ENCODE results near the gene TULP4.

The TULP4 gene

DNA sequence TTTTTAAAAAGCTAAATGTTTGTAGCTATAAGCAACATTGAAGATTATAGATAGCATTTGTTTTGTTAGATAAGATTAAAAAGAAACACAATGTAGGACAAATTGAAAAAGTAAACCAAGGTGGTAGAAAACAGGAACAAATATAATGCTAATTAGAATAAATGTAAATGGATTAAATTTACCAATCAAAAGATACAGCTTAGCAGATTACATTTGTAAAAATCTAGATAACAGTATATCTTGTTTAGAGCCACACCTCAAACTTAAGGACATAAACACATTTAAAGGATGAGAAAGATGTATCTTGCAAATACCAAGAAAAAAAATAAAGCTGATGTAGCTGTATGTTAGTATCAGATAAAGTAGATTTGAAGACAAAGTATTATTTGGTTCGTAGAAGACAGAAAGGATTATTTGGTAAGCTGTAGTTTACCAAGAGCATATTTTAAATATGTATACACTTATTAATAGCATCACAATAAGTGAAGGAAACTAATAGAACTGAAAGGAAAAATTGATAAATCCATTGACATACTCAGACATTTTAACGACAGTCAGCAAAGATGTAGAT lies 107.2 kb downstream of the TULP4 start:
- TF ChIP-seq, protein P1, sequence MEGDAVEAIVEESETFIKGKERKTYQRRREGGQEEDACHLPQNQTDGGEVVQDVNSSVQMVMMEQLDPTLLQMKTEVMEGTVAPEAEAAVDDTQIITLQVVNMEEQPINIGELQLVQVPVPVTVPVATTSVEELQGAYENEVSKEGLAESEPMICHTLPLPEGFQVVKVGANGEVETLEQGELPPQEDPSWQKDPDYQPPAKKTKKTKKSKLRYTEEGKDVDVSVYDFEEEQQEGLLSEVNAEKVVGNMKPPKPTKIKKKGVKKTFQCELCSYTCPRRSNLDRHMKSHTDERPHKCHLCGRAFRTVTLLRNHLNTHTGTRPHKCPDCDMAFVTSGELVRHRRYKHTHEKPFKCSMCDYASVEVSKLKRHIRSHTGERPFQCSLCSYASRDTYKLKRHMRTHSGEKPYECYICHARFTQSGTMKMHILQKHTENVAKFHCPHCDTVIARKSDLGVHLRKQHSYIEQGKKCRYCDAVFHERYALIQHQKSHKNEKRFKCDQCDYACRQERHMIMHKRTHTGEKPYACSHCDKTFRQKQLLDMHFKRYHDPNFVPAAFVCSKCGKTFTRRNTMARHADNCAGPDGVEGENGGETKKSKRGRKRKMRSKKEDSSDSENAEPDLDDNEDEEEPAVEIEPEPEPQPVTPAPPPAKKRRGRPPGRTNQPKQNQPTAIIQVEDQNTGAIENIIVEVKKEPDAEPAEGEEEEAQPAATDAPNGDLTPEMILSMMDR (IDR thresholded peaks at IDR 0.05; ENCODE audit: insufficient read depth, low read depth, low read length, missing control alignments): no peak
- no peak for DNase-seq (ENCODE audit: low read depth)
- no peak overlapping the region for H3K4me3 ChIP-seq (ENCODE audit: low read depth, low read length)

DNA sequence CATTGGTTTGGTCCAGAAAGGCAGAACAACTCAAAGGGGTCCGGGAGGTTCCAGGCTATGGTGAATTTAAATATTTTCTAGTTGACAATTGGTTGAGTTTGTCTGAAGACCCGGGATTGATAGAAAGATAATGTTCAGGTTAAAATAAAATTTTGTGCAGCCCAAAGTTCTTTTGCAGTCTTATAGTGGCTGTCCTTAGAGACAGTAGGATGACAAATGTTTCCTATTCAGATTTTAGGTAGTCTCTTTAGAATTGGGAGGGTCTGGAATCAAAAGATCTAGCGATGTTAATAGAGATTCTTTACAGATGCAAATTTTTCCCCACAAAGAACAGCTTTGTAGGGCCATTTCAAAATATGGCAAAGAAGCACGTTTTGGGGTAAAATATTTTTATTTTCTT lies 109.1 kb downstream of the TULP4 start:
- TF ChIP-seq, protein P1 (IDR thresholded peaks at IDR 0.05; ENCODE audit: insufficient read depth, low read depth, low read length, missing control alignments): no peak
- H3K4me3 ChIP-seq (ENCODE audit: low read depth, low read length): no peak overlapping the region
- DNase-seq (ENCODE audit: low read depth): no peak

DNA sequence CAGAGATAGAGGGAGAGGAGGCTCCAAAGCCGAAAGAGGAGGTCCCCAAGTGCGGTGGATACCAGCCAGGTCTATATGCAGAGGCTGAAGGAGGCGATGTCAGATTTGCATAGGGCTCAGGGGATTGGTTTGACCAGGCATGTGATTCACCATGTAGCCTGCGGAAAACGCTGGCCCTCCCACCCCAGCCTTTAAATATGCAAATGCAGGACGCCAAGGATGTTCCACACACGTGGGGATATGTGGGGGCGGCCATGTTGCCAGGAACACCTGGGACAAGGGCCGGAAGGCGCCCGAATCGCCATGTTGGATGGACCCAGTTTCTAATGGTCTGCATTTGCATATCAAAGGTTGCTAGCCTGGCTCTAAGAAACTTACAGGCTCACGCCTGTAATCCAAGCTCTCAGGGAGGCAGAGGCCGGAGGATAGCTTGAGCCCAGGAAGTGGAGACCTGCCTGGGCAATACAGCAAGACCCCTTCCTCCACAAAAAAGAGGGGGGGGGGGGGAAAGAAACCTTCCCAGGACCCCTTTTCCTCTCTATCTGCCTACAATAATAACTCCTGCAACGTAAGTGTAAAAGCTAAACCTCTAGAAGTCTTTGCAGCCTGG lies 110.5 kb downstream of the TULP4 start:
- no peak overlapping the region for H3K4me3 ChIP-seq (ENCODE audit: low read depth, low read length)
- no peak for DNase-seq (ENCODE audit: low read depth)

DNA sequence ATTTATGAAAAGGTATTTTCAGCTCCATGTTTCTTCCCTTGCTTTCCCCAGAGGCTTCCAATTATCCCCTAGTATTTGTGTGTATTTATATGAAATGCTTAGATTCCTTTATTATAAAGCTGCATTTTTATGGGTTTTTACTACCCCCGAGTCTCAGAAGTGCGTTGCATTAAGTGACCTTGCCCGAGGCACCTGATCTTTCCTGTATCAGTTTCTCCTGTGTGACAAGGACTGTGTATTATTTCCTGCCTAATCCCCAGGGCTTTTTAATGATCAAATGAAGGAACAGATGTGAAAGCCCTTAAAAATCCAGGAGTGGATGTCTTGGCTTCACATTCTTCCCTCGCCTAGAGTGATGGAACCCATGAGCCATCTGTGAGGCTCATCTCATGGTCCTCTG lies 118.8 kb downstream of the TULP4 start:
- no peak overlapping the region for H3K4me3 ChIP-seq (ENCODE audit: low read depth, low read length)
- TF ChIP-seq, protein P1 (IDR thresholded peaks at IDR 0.05; ENCODE audit: insufficient read depth, low read depth, low read length, missing control alignments): no peak
- DNase-seq (ENCODE audit: low read depth): no peak

More for the DNA sequence above, 110.5 kb downstream of the TULP4 start:
- TF ChIP-seq, protein P1 (IDR thresholded peaks at IDR 0.05; ENCODE audit: insufficient read depth, low read depth, low read length, missing control alignments): no peak

DNA sequence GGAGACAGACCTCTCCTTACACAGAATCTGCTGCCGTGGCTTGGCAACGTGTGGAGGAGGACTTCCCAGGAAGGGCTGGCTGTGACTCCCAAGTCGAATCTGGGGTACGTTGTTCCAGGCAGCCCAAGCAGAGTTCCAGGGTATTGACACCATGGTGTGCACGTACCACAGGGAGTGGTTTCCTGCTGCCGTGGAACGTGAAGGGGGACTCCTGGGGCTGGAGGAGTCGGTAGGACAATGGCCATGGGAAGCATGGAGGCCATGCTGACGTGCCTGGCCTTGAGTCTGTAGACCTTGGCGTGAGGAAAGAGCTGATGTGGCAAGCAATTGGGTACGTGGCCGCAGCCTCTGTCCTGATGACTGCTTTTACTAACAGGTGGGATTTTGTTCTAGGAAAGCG lies 119.3 kb downstream of the TULP4 start:
- TF ChIP-seq, protein P1 (IDR thresholded peaks at IDR 0.05; ENCODE audit: insufficient read depth, low read depth, low read length, missing control alignments): no peak

DNA sequence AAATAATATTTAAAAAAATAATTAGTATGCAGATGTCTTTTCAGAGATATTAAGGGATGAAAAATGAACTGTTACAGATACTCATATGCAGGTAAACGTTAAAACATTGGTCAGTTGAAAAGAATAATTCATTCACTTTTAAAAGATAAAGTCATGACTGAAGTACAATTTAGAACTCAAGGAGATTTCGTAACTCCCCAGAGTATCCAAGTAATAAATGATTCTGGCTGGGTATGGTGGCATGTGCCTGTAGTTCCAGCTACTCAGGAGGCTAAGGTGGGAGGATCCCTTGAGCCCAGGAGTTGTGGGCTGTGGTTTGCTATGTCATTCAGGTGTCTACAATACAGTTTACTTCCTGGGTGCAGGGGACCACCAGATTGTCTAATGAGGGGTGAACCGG lies 125.3 kb downstream of the TULP4 start:
- no peak overlapping the region for H3K4me3 ChIP-seq (ENCODE audit: low read depth, low read length)
- no peak for DNase-seq (ENCODE audit: low read depth)
- TF ChIP-seq, protein P1 (IDR thresholded peaks at IDR 0.05; ENCODE audit: insufficient read depth, low read depth, low read length, missing control alignments): no peak

More for the DNA sequence above, 119.3 kb downstream of the TULP4 start:
- H3K4me3 ChIP-seq (ENCODE audit: low read depth, low read length): no peak overlapping the region
- DNase-seq (ENCODE audit: low read depth): no peak

DNA sequence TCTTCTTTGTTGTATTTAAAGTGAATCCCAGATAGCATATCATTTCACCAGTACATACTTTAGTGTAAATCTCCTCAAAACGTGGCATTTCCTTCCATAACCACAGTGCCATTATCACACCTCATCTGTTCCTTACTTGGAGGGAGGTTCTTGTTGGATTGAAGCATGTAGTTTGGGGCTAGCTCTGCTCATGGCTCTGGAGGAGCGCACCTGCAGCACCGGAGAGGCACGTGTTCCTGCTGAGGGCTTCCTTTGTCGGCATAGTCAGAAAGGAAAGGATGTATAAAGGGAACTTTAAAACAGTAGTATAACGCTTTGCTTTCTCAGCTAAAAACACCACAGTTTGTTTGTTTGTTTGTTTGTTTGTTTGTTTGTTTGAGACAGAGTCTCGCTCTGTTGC lies 126.0 kb downstream of the TULP4 start:
- TF ChIP-seq, protein P1 (IDR thresholded peaks at IDR 0.05; ENCODE audit: insufficient read depth, low read depth, low read length, missing control alignments): no peak
- no peak for DNase-seq (ENCODE audit: low read depth)
- no peak overlapping the region for H3K4me3 ChIP-seq (ENCODE audit: low read depth, low read length)

Data from GM12865 (cell line).